ENCODE results near the gene ABCB4.
"Not testable (repeated sequence)": the region's sequence is repeated elsewhere in the genome, so short reads cannot be mapped to it uniquely, and the experiment has no call there.

The ABCB4 gene

GRCh38 chr7:87476179-87476557 lies 688 bp upstream of the ABCB4 start:
- DNase-seq (ENCODE audit: low read depth in 3 of 3), result no peak

- DNase-seq (ENCODE audit: low read depth in 3 of 3), result no peak
Observed at GRCh38 chr7:87474533-87475358, 734 bp downstream of the ABCB4 start.

GRCh38 chr7:87473986-87474385 lies 1.5 kb downstream of the ABCB4 start:
- no peak for DNase-seq (ENCODE audit: low read depth in 3 of 3)

- DNase-seq (ENCODE audit: low read depth in 3 of 3), result no peak
Observed at GRCh38 chr7:87473192-87473591, 2.3 kb downstream of the ABCB4 start.

- DNase-seq (ENCODE audit: low read depth in 3 of 3), result no peak
Observed at GRCh38 chr7:87471473-87471872, 4.0 kb downstream of the ABCB4 start.

- not testable (repeated sequence) for DNase-seq (ENCODE audit: low read depth in 3 of 3)
Observed at GRCh38 chr7:87469204-87469603, 6.3 kb downstream of the ABCB4 start.

- not testable (repeated sequence) for DNase-seq (ENCODE audit: low read depth in 3 of 3)
Observed at GRCh38 chr7:87465534-87465880, 10.0 kb downstream of the ABCB4 start.

- not testable (repeated sequence) for DNase-seq (ENCODE audit: low read depth in 3 of 3)
Observed at GRCh38 chr7:87464830-87465533, 10.5 kb downstream of the ABCB4 start.

- DNase-seq (ENCODE audit: low read depth in 3 of 3), result no peak
Observed at GRCh38 chr7:87463982-87464381, 11.5 kb downstream of the ABCB4 start.

GRCh38 chr7:87460444-87460843 lies 15.0 kb downstream of the ABCB4 start:
- not testable (repeated sequence) for DNase-seq (ENCODE audit: low read depth in 3 of 3)

- no peak for DNase-seq (ENCODE audit: low read depth in 3 of 3)
Observed at GRCh38 chr7:87459941-87460340, 15.5 kb downstream of the ABCB4 start.

- DNase-seq (ENCODE audit: low read depth in 3 of 3), result no peak
Observed at GRCh38 chr7:87458148-87458547, 17.3 kb downstream of the ABCB4 start.

GRCh38 chr7:87456247-87456646 lies 19.2 kb downstream of the ABCB4 start:
- no peak for DNase-seq (ENCODE audit: low read depth in 3 of 3)

- no peak for DNase-seq (ENCODE audit: low read depth in 3 of 3)
Observed at GRCh38 chr7:87452279-87452678, 23.2 kb downstream of the ABCB4 start.

GRCh38 chr7:87451187-87451586 lies 24.3 kb downstream of the ABCB4 start:
- no peak for DNase-seq (ENCODE audit: low read depth in 3 of 3)

GRCh38 chr7:87450706-87451105 lies 24.8 kb downstream of the ABCB4 start:
- DNase-seq (ENCODE audit: low read depth in 3 of 3), result no peak

- DNase-seq (ENCODE audit: low read depth in 3 of 3), result no peak
Observed at GRCh38 chr7:87448388-87448787, 27.1 kb downstream of the ABCB4 start.

GRCh38 chr7:87447116-87447635 lies 28.3 kb downstream of the ABCB4 start:
- DNase-seq (ENCODE audit: low read depth in 3 of 3), result no peak

GRCh38 chr7:87445897-87446296 lies 29.6 kb downstream of the ABCB4 start:
- no peak for DNase-seq (ENCODE audit: low read depth in 3 of 3)

GRCh38 chr7:87435546-87435945 lies 39.9 kb downstream of the ABCB4 start:
- DNase-seq (ENCODE audit: low read depth in 3 of 3), result no peak

- DNase-seq (ENCODE audit: low read depth in 3 of 3), result no peak
Observed at GRCh38 chr7:87432536-87432935, 42.9 kb downstream of the ABCB4 start.

GRCh38 chr7:87427288-87427687 lies 48.2 kb downstream of the ABCB4 start:
- DNase-seq (ENCODE audit: low read depth in 3 of 3), result no peak

GRCh38 chr7:87426160-87426559 lies 49.3 kb downstream of the ABCB4 start:
- no peak for DNase-seq (ENCODE audit: low read depth in 3 of 3)
